ENCODE results near the gene PFKP. TPM values are rescaled to one million over a fixed set of nuclear protein-coding genes. Genes with fewer than 3 reads are reported as not detected.

The PFKP gene
- total RNA-seq, 3 donors from 2014 or later: 76.1 to 117 (median 100) TPM

GRCh38 chr10:3097160-3097559 is 29.8 kb downstream of the PFKP start:
- intact Hi-C loops (cut with DNase I, micrococcal nuclease): no loop called here
- ATAC-seq (no peak), DNase-seq (peak in 1 of 3 donors; percentile 31)
- Histone ChIP-seq H3K4me3 (no peak overlapping the region), H3K4me1 (ENCODE audit: low read depth) (peaks cover 12% of the 10 kb centered on the region), H3K9me3 (no peaks in the 10 kb centered on the region), H3K36me3 (ENCODE audit: low read depth) (no peaks in the 10 kb centered on the region)
- TF ChIP-seq, protein P1, sequence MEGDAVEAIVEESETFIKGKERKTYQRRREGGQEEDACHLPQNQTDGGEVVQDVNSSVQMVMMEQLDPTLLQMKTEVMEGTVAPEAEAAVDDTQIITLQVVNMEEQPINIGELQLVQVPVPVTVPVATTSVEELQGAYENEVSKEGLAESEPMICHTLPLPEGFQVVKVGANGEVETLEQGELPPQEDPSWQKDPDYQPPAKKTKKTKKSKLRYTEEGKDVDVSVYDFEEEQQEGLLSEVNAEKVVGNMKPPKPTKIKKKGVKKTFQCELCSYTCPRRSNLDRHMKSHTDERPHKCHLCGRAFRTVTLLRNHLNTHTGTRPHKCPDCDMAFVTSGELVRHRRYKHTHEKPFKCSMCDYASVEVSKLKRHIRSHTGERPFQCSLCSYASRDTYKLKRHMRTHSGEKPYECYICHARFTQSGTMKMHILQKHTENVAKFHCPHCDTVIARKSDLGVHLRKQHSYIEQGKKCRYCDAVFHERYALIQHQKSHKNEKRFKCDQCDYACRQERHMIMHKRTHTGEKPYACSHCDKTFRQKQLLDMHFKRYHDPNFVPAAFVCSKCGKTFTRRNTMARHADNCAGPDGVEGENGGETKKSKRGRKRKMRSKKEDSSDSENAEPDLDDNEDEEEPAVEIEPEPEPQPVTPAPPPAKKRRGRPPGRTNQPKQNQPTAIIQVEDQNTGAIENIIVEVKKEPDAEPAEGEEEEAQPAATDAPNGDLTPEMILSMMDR (IDR thresholded peaks at IDR 0.05): no peak

DNA sequence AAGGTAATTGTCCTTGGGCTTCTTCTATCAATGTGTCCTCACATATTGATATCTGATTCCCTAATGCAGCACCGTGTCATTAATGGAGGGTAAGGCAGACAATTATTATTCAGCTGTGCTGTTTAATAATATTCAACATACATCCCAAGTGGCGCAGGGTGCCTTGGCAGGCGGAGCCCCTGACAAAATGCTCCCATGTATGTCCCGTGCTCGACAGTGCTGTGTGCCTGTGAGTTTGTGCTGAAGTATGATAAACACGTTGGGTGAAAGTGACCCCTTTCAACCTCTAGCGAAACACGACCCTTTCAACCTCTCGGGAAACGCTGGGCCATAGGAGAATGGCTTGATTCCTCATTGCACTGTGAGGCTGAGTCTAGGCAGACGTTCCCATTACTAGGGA is 31.3 kb downstream of the PFKP start:
- Histone ChIP-seq H3K9me3 (no peaks in the 10 kb centered on the region), H3K4me1 (ENCODE audit: low read depth) (peaks cover 21% of the 10 kb centered on the region), H3K4me3 (no peak overlapping the region), H3K36me3 (ENCODE audit: low read depth) (no peaks in the 10 kb centered on the region)
- intact Hi-C loops (cut with DNase I, micrococcal nuclease): no loop called here
- DNase-seq (no peak), ATAC-seq (no peak)
- TF ChIP-seq, protein P1 (IDR thresholded peaks at IDR 0.05): no peak

- intact Hi-C loops (cut with DNase I, micrococcal nuclease): no loop called here
- Histone ChIP-seq H3K9me3 (no peaks in the 10 kb centered on the region), H3K4me1 (ENCODE audit: low read depth) (peaks cover 21% of the 10 kb centered on the region), H3K4me3 (no peak overlapping the region), H3K36me3 (ENCODE audit: low read depth) (no peaks in the 10 kb centered on the region)
- no peak for DNase-seq
- TF ChIP-seq, protein P1 (IDR thresholded peaks at IDR 0.05): no peak
- no peak for ATAC-seq
Observed at GRCh38 chr10:3099291-3100092, 32.1 kb downstream of the PFKP start.

DNA sequence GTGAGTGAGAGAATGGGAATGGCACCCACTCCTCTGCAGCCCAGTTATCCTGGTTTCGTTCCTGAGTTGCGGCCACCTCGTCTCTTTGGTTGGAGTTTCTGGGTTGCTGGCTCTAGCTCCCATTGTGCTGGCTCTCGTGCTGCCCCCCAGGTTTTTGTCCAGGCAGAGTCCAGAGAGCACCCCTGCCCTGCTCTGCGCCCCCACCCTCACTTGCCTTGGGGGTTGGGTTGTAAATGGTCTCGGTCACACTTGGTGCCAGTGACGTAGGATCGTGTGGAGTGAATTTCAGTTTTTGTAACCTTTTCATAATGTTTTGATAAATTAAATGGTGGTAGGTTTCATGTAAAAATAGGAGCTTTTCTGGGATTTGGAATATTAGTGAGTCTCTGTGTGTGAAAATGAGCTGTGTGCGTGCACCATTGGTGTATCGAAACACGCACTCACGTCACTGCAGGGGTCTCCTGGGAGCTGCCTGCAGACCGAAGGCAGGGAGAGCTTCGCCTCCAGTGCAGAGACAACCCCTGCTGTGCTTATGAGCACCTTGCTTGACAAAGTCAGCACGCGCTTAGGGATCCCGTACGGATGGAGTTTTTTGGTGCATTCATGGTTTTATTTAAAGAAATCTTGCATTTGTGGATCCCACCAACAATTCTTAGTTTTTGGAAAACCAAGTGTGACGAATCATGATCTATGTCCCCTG is 32.9 kb downstream of the PFKP start:
- Histone ChIP-seq H3K36me3 (ENCODE audit: low read depth) (no peaks in the 10 kb centered on the region), H3K9me3 (no peaks in the 10 kb centered on the region), H3K4me1 (ENCODE audit: low read depth) (peaks cover 16% of the 10 kb centered on the region), H3K4me3 (no peak overlapping the region)
- ATAC-seq: no peak
- intact Hi-C loops (cut with DNase I, micrococcal nuclease): no loop called here
- no peak for DNase-seq
- TF ChIP-seq, protein P1 (IDR thresholded peaks at IDR 0.05): no peak

DNA sequence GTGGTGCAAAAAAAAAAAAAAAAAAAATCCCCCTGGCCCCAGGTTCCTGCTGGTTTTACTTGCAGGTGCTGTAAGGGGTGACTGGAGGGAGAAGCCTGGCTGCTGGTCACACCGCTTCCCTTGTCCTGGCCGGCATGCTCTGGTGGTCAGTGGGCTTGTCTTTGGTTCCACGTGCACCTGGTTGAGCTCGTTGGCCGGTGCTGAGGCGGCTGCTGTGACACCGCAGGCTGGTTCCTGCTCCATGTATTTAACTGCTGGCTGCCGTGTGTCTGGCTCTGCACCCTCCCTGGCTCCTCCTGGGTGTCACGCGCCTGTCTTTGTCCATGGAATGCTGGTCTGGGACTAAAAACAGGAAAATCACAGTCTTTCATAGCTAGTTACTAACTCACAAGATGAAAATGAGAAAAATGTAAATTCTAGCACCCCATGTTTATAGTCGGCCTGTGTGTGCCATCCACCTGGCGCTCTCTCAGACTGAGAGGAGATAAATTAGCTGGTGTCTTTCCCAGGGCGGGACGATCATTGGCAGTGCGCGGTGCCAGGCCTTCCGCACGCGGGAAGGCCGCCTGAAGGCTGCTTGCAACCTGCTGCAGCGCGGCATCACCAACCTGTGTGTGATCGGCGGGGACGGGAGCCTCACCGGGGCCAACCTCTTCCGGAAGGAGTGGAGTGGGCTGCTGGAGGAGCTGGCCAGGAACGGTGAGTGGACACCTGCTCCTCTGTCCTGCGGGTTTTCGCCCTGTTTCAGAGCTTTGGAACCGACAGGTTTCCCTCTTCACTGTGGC is 33.7 kb downstream of the PFKP start:
- Histone ChIP-seq H3K4me3 (no peak overlapping the region), H3K9me3 (no peaks in the 10 kb centered on the region), H3K36me3 (ENCODE audit: low read depth) (no peaks in the 10 kb centered on the region), H3K4me1 (ENCODE audit: low read depth) (peaks cover 13% of the 10 kb centered on the region)
- no peak for ATAC-seq
- TF ChIP-seq, protein P1 (IDR thresholded peaks at IDR 0.05): no peak
- intact Hi-C loops (cut with DNase I, micrococcal nuclease): no loop called here
- no peak for DNase-seq
